Neuronal stem cell (in vitro differentiated cells): ENCODE results near the gene FAM236B. TPM values are rescaled to one million over a fixed set of nuclear protein-coding genes. Genes with fewer than 3 reads are reported as not detected.
"Not testable (repeated sequence)": the region's sequence is repeated elsewhere in the genome, so short reads cannot be mapped to it uniquely, and the experiment has no call there.

Source experiments
- DNase-seq: peaks from one replicate; pipeline ENCODE4 v3.0.0-alpha.2; 2013; ENCODE audit warnings: low spot score
- H2AFZ ChIP-seq: one replicate; pipeline ENCODE4 v1.6.1; 2013; ENCODE audit warnings: mild to moderate bottlenecking, low read length, inconsistent platforms
- H2AK5ac ChIP-seq: 2 replicates; pipeline ENCODE4 v1.6.1; 2013; ENCODE audit warnings: low read depth, mild to moderate bottlenecking, inconsistent platforms, low read length, moderate library complexity, mixed read lengths
- H2BK120ac ChIP-seq: 2 replicates; pipeline ENCODE4 v1.6.1; 2013; ENCODE audit warnings: low read depth, mild to moderate bottlenecking, inconsistent platforms, low read length, moderate library complexity, mixed read lengths
- H2BK12ac ChIP-seq: one replicate; pipeline ENCODE4 v1.6.1; 2013; ENCODE audit warnings: low read length, inconsistent platforms
- H2BK15ac ChIP-seq: 2 replicates; pipeline ENCODE4 v1.6.1; 2013; ENCODE audit warnings: mild to moderate bottlenecking, low read length, inconsistent platforms, mixed read lengths
- H2BK5ac ChIP-seq: one replicate; pipeline ENCODE4 v1.6.1; 2013; ENCODE audit warnings: inconsistent platforms, mild to moderate bottlenecking, low read length, moderate library complexity
- H3K14ac ChIP-seq: one replicate; pipeline ENCODE4 v1.6.1; 2013; ENCODE audit warnings: low read length, inconsistent platforms
- H3K18ac ChIP-seq: 2 replicates; pipeline ENCODE4 v1.6.1; 2013; ENCODE audit warnings: low read length, inconsistent platforms
- H3K23ac ChIP-seq: 2 replicates; pipeline ENCODE4 v1.6.1; 2013; ENCODE audit warnings: low read depth, mild to moderate bottlenecking, mixed read lengths, low read length, inconsistent platforms; ENCODE audit not compliant: poor library complexity
- H3K27ac ChIP-seq: replicated peaks from 3 replicates; pipeline ENCODE4 v1.5.1; 2013; ENCODE audit warnings: low read length, inconsistent platforms
- H3K27me3 ChIP-seq, 3 experiments: 2 replicates each; pipeline ENCODE4 v1.6.1; 2013; ENCODE audit warnings: low read length in 3 of 3, mild to moderate bottlenecking in 2 of 3, inconsistent platforms in 1 of 3, low read depth in 1 of 3, mixed read lengths in 1 of 3, moderate library complexity in 1 of 3; ENCODE audit not compliant: control insufficient read depth in 3 of 3, insufficient read depth in 3 of 3
- H3K36me3 ChIP-seq, 2 donors: replicated peaks in 1 of 2; 2 replicates each; pipeline ENCODE4 v1.6.1; 2013; ENCODE audit warnings: low read length in 2 of 2; ENCODE audit not compliant: control insufficient read depth in 2 of 2, insufficient read depth in 2 of 2
- H3K4ac ChIP-seq: 2 replicates; pipeline ENCODE4 v1.6.1; 2013; ENCODE audit warnings: inconsistent platforms, mild to moderate bottlenecking, low read length, moderate library complexity
- H3K4me1 ChIP-seq, 2 donors: 1 replicate in 1 of 2; 2 replicates in 1 of 2; pipeline ENCODE4 v1.6.1; 2013; ENCODE audit warnings: low read length in 2 of 2, low read depth in 1 of 2; ENCODE audit not compliant: control insufficient read depth in 2 of 2, insufficient read depth in 1 of 2
- H3K4me2 ChIP-seq: one replicate; pipeline ENCODE4 v1.6.1; 2013; ENCODE audit warnings: mild to moderate bottlenecking, low read length, inconsistent platforms; ENCODE audit not compliant: insufficient read depth, poor library complexity, severe bottlenecking
- H3K4me3 ChIP-seq, 2 donors: 2 replicates each; pipeline ENCODE4 v1.5.1; 2013; ENCODE audit warnings: low read length in 2 of 2, mild to moderate bottlenecking in 2 of 2, inconsistent platforms in 1 of 2, moderate library complexity in 1 of 2
- H3K79me1 ChIP-seq: one replicate; pipeline ENCODE4 v1.6.1; 2013; ENCODE audit warnings: low read depth, mild to moderate bottlenecking, inconsistent platforms, low read length, moderate library complexity
- H3K9ac ChIP-seq: one replicate; pipeline ENCODE4 v1.6.1; 2013; ENCODE audit warnings: mild to moderate bottlenecking, low read depth, low read length, inconsistent platforms; ENCODE audit not compliant: poor library complexity
- H3K9me3 ChIP-seq, 2 donors: replicated peaks in 1 of 2; 2 replicates each; pipeline versions ENCODE3 to v1.6.1; 2013; ENCODE audit warnings: low read length in 2 of 2, mild to moderate bottlenecking in 2 of 2, inconsistent platforms in 1 of 2, low read depth in 1 of 2, mixed read lengths in 1 of 2, moderate library complexity in 1 of 2; ENCODE audit not compliant: control insufficient read depth in 2 of 2, insufficient read depth in 1 of 2
- H4K8ac ChIP-seq: one replicate; pipeline ENCODE4 v1.6.1; 2013; ENCODE audit warnings: low read depth, mild to moderate bottlenecking, inconsistent platforms, low read length, moderate library complexity
- H4K91ac ChIP-seq: one replicate; pipeline ENCODE4 v1.6.1; 2013; ENCODE audit warnings: low read length, low read depth, mild to moderate bottlenecking, inconsistent platforms; ENCODE audit not compliant: poor library complexity
- WGBS, 2 donors: extraction: QIAGEN DNeasy Blood & Tissue Kit; methylation state at CpG; one replicate each; pipeline ENCODE4 v1.1.7; 2013; ENCODE audit warnings: missing lambda C conversion rate in 2 of 2, mixed read lengths in 1 of 2; ENCODE audit not compliant: insufficient read length in 2 of 2, insufficient replicate concordance in 1 of 2; ENCODE audit errors: extremely low coverage in 2 of 2; 5-methylcytosine and 5-hydroxymethylcytosine counted together
- polyA plus RNA-seq, 2 experiments: library from polyadenylated mRNA; stranded (reverse); fragments of 200-250 nt; gene quantifications; one replicate each; pipeline ENCODE4 v1.2.3, GENCODE V29; 2013

Gene FAM236B
- not detected for polyA plus RNA-seq (2013, experiment 1 of 2)
- polyA plus RNA-seq (2013, experiment 2 of 2) = not detected

DNA sequence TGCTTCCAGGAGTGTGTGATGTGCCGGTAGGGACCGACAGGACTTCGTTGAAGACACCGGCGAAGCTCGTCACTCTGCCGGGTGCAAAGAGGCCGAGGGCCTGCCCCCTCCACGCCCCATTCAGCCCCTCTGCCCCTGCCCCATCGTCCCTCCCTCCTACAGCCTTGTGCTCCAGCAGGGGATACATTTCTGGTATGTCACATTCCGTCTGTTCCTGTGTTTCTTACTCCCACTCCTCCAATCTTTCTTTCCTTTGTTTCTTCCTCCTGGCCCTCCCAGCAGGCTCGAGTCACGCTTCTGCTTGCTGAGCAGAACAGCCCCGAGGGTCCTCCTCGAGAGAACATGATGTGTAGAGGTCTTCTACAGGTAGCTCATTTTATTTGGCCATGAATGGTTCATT is at the start of gene FAM236B:
TSS of gene FAM236B (minus strand) at position 101 of the 400 bp plus-strand sequence. CDS start at position 1, 100 bp downstream.
- no CpG with 5 or more reads among the region's 15 CpGs for WGBS, 2 donors
- H3K4me3 ChIP-seq, H3K36me3 ChIP-seq, H3K4ac ChIP-seq, DNase-seq, H3K27ac ChIP-seq, H2BK12ac ChIP-seq, H4K8ac ChIP-seq, H3K79me1 ChIP-seq, H2BK15ac ChIP-seq, H4K91ac ChIP-seq, H3K9ac ChIP-seq, H2BK5ac ChIP-seq, H3K18ac ChIP-seq, H3K4me1 ChIP-seq, H3K4me2 ChIP-seq, H3K14ac ChIP-seq, H2BK120ac ChIP-seq, H2AK5ac ChIP-seq, H3K9me3 ChIP-seq, H3K27me3 ChIP-seq, H3K23ac ChIP-seq, H2AFZ ChIP-seq: not testable (repeated sequence)

DNA sequence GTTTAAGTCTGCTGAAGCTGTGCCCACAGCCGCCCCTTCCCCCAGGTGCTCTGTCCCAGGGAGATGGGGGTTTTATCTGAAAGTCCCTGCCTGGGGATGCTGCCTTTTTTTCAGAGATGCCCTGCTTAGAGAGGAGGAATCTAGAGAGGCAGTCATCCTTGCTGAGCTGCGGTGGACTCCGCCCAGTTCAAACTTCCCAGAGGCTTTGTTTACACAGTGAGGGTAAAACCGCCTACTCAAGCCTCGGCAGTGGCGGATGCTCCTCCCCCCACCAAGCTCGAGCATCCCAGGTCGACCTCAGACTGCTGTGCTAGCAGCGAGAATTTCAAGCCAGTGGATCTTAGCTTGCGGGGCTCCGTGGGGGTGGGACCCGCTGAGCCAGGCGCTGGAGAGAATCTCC is 48.2 kb upstream of the FAM236B start:
- not testable (repeated sequence) for H3K14ac ChIP-seq, H3K27ac ChIP-seq, H2AK5ac ChIP-seq, H3K4me3 ChIP-seq, H3K18ac ChIP-seq, H3K23ac ChIP-seq, H4K8ac ChIP-seq, H3K9ac ChIP-seq, H3K4me1 ChIP-seq, H3K36me3 ChIP-seq, H2BK12ac ChIP-seq, H3K27me3 ChIP-seq, H2BK120ac ChIP-seq, H2BK15ac ChIP-seq, H4K91ac ChIP-seq, H3K79me1 ChIP-seq, H2BK5ac ChIP-seq, H3K9me3 ChIP-seq, H2AFZ ChIP-seq, DNase-seq, H3K4me2 ChIP-seq, H3K4ac ChIP-seq
- WGBS, 2 donors = no CpG with 5 or more reads among the region's 13 CpGs

DNA sequence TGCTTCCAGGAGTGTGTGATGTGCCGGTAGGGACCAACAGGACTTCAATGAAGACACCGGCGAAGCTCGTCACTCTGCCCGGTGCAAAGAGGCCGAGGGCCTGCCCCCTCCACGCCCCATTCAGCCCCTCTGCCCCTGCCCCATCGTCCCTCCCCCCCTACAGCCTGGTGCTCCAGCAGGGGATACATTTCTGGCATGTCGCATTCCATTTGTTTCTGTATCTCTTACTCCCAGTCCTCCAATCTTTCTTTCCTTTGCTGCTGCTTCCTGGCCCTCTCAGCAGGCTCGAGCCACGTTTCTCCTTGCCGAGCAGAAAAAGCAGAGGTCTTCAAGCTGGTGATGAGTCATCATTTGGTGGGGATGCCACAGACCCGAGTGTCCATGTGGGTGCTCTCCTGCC is 25.6 kb upstream of the FAM236B start, which contains the start of gene FAM236D:
TSS of gene FAM236D (minus strand) at position 101 of the 400 bp plus-strand sequence. CDS start at position 1, 100 bp downstream.
- H2BK15ac ChIP-seq, H4K91ac ChIP-seq, H3K27me3 ChIP-seq, H2AK5ac ChIP-seq, H3K27ac ChIP-seq, H3K36me3 ChIP-seq, H2BK120ac ChIP-seq, H3K23ac ChIP-seq, H3K4ac ChIP-seq, H3K4me2 ChIP-seq, H3K9ac ChIP-seq, H3K79me1 ChIP-seq, H3K14ac ChIP-seq, H2BK12ac ChIP-seq, H3K4me3 ChIP-seq, H3K4me1 ChIP-seq, DNase-seq, H3K9me3 ChIP-seq, H2BK5ac ChIP-seq, H4K8ac ChIP-seq, H3K18ac ChIP-seq, H2AFZ ChIP-seq: not testable (repeated sequence)
- no CpG with 5 or more reads among the region's 13 CpGs for WGBS, 2 donors

DNA sequence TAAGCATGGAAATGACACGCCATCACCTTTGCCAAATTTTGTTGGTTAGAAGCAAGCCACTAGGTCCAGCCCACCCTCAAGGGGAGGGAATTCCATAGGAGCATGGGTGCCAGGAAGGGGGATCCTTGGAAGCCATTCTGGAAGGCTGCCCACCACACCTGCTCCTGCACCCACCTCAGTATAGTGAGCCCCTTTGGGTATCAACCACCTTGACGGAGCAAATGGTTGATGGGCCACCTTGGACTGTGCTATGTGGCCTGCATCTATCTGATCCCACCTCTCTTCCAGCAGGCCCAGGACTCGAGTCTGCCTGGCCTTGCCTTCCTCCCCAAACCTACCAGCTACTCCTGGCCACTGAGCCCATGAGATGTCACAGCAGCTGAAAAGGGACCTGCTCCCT is 7.9 kb upstream of the FAM236B start:
- not testable (repeated sequence) for H3K27ac ChIP-seq, H3K27me3 ChIP-seq, H2BK120ac ChIP-seq

More for the DNA sequence above, 7.9 kb upstream of the FAM236B start:
- H3K4me3 ChIP-seq, H2BK12ac ChIP-seq, H3K79me1 ChIP-seq, H2AK5ac ChIP-seq, H3K9ac ChIP-seq, H3K23ac ChIP-seq, H2AFZ ChIP-seq, H3K36me3 ChIP-seq, H3K14ac ChIP-seq, H2BK15ac ChIP-seq, H3K9me3 ChIP-seq, H4K8ac ChIP-seq, H3K4ac ChIP-seq, H3K18ac ChIP-seq, H3K4me2 ChIP-seq, H4K91ac ChIP-seq, DNase-seq, H3K4me1 ChIP-seq, H2BK5ac ChIP-seq: not testable (repeated sequence)
- WGBS, 2 donors = no CpG with 5 or more reads among the region's 3 CpGs
